Parathyroid adenoma (tissue), 2 donors: ENCODE measurements around the gene ZNF780A.

Experiments
- H2AFZ ChIP-seq: fragments of 300-600 bp; sonication (generic); one replicate; pipeline ENCODE4 v1.7.0; 2017; ENCODE audit warnings: antibody characterized with exemption, mild to moderate bottlenecking
- H3K27ac ChIP-seq: fragments of 300-600 bp; sonication (generic); one replicate; pipeline ENCODE4 v1.7.0; 2017
- H3K27me3 ChIP-seq: fragments of 300-600 bp; sonication (generic); one replicate; pipeline ENCODE4 v1.7.0; 2017; ENCODE audit warnings: low read length; ENCODE audit not compliant: control insufficient read depth, insufficient read depth
- H3K36me3 ChIP-seq: fragments of 300-600 bp; sonication (generic); one replicate; pipeline ENCODE4 v1.7.0; 2017; ENCODE audit warnings: low read length; ENCODE audit not compliant: control insufficient read depth, insufficient read depth
- H3K4me1 ChIP-seq: fragments of 300-600 bp; sonication (generic); one replicate; pipeline ENCODE4 v1.7.0; 2017; ENCODE audit warnings: control low read depth
- H3K4me2 ChIP-seq: fragments of 300-600 bp; sonication (generic); one replicate; pipeline ENCODE4 v1.7.0; 2017; ENCODE audit warnings: low read length
- H3K4me3 ChIP-seq: fragments of 300-600 bp; sonication (generic); one replicate; pipeline ENCODE4 v1.7.0; 2017; ENCODE audit warnings: low read depth, low read length
- H3K79me2 ChIP-seq: fragments of 300-600 bp; sonication (generic); one replicate; pipeline ENCODE4 v1.7.0; 2017; ENCODE audit warnings: control low read depth
- H3K9ac ChIP-seq: fragments of 300-600 bp; sonication (generic); one replicate; pipeline ENCODE4 v1.7.0; 2017; ENCODE audit warnings: mild to moderate bottlenecking
- H3K9me3 ChIP-seq: fragments of 300-600 bp; sonication (generic); one replicate; pipeline ENCODE4 v1.7.0; 2017; ENCODE audit warnings: low read length; ENCODE audit not compliant: control insufficient read depth
- CTCF ChIP-seq: fragments of 300-600 bp; sonication (generic); IDR thresholded peaks from one replicate; pipeline ENCODE4 v1.7.0; 2017; ENCODE audit warnings: antibody characterized with exemption, mild to moderate bottlenecking
- donor health status: primary hyperparathyroidism.

The ZNF780A gene

GRCh38 chr19:40033989-40034560 is 56.7 kb downstream of the ZNF780A start:
- Histone ChIP-seq H3K4me3 (no peak overlapping the region), H2AFZ (no peak overlapping the region), H3K27ac (no peak overlapping the region), H3K4me1 (no peaks in the 10 kb centered on the region), H3K9ac (no peak overlapping the region), H3K27me3 (no peaks in the 10 kb centered on the region), H3K36me3 (peaks cover 9% of the 10 kb centered on the region), H3K4me2 (no peak overlapping the region), H3K79me2 (no peaks in the 10 kb centered on the region), H3K9me3 (peaks cover 10% of the 10 kb centered on the region)
- TF ChIP-seq CTCF = no peak

- Histone ChIP-seq H3K27ac (no peak overlapping the region), H3K9ac (no peak overlapping the region), H3K36me3 (no peaks in the 10 kb centered on the region), H3K9me3 (peaks cover 3% of the 10 kb centered on the region), H3K4me2 (no peak overlapping the region), H3K4me1 (no peaks in the 10 kb centered on the region), H3K27me3 (no peaks in the 10 kb centered on the region), H2AFZ (no peak overlapping the region), H3K79me2 (no peaks in the 10 kb centered on the region), H3K4me3 (no peak overlapping the region)
- TF ChIP-seq CTCF = no peak
Observed at GRCh38 chr19:40026597-40026970, 64.2 kb downstream of the ZNF780A start.

- Histone ChIP-seq H3K9me3 (peaks cover 3% of the 10 kb centered on the region), H3K4me1 (no peaks in the 10 kb centered on the region), H3K4me2 (no peak overlapping the region), H3K36me3 (no peaks in the 10 kb centered on the region), H3K4me3 (no peak overlapping the region), H3K27me3 (no peaks in the 10 kb centered on the region), H2AFZ (no peak overlapping the region), H3K9ac (no peak overlapping the region), H3K79me2 (no peaks in the 10 kb centered on the region), H3K27ac (no peak overlapping the region)
- TF ChIP-seq CTCF = no peak
Observed at GRCh38 chr19:40025938-40026596, 64.7 kb downstream of the ZNF780A start.

- no peaks in the 10 kb centered on the region for H3K36me3 ChIP-seq
- H2AFZ ChIP-seq = no peak overlapping the region
- no peak overlapping the region for H3K4me2 ChIP-seq
- H3K9ac ChIP-seq = no peak overlapping the region
- no peaks in the 10 kb centered on the region for H3K27me3 ChIP-seq
- H3K27ac ChIP-seq = no peak overlapping the region
- H3K79me2 ChIP-seq = no peaks in the 10 kb centered on the region
- no peak overlapping the region for H3K4me3 ChIP-seq
- H3K4me1 ChIP-seq = no peaks in the 10 kb centered on the region
- H3K9me3 ChIP-seq = peaks cover 3% of the 10 kb centered on the region
- TF ChIP-seq CTCF = no peak
Observed at GRCh38 chr19:40023969-40024368, 66.8 kb downstream of the ZNF780A start.
